Left lung (tissue), 10 donors: ENCODE measurements around the gene DOCK4. TPM values are rescaled to one million over a fixed set of nuclear protein-coding genes. Genes with fewer than 3 reads are reported as not detected.
A peak's percentile ranks its signal among the peaks of the same experiment; 100 is the strongest.

Experiments
- ATAC-seq: fragments of 200-7000 bp; cut with Tn5 transposase; one replicate; pipeline ENCODE4 v1.9.1; 2020; ENCODE audit warnings: moderate library complexity
- DNase-seq, 4 donors: peaks; one replicate each; pipeline ENCODE4 v3.0.0-alpha.2; 2013 to 2020
- H3K27ac ChIP-seq, 2 donors: fragments of 200-600 bp; sonication (generic) in 1 of 2; one replicate each; pipeline versions ENCODE4 v1.5.0 to v1.8.0; 2020 to 2021
- H3K27me3 ChIP-seq, 2 donors: fragments of 200-600 bp; sonication (generic) in 1 of 2; one replicate each; pipeline versions ENCODE4 v1.5.0 to v1.8.0; 2020 to 2021
- H3K36me3 ChIP-seq, 2 donors: fragments of 200-600 bp; sonication (generic) in 1 of 2; one replicate each; pipeline versions ENCODE4 v1.5.0 to v1.8.0; 2020 to 2021
- H3K4me1 ChIP-seq, 2 donors: fragments of 200-600 bp; one replicate each; pipeline ENCODE4 v1.8.0; 2021
- H3K4me3 ChIP-seq, 2 donors: fragments of 200-600 bp; sonication (generic) in 1 of 2; one replicate each; pipeline versions ENCODE4 v1.5.0 to v1.8.0; 2020 to 2021; ENCODE audit warnings: mild to moderate bottlenecking in 1 of 2
- H3K9me3 ChIP-seq, 2 donors: fragments of 200-600 bp; sonication (generic) in 1 of 2; one replicate each; pipeline versions ENCODE4 v1.5.0 to v1.8.0; 2020 to 2021
- intact Hi-C, 2 donors: fragments of 100-400 bp; cut with DNase I; formaldehyde crosslinking; loops; one replicate each; pipeline versions ENCODE4 v1.11.2 to v1.14.2; 2022
- polyA plus RNA-seq, 6 donors: library from polyadenylated mRNA; unstranded; fragments of 120-200 nt; gene quantifications; one replicate each; pipeline ENCODE4 v1.2.1, GENCODE V29; 2013; ENCODE audit not compliant: insufficient read length in 6 of 6
- total RNA-seq, 2 donors: library from RNA; stranded (reverse); fragmentation: NEBNext Ultra II Directional; extraction: Animal tissue kit (Norgen Biotek cat#: 25700); gene quantifications; one replicate each; pipeline ENCODE4 v1.2.1, GENCODE V29; 2021
- TF ChIP-seq, protein P1 (sequence below), 2 donors: fragments of 200-600 bp; sonication (generic) in 1 of 2; IDR thresholded peaks; one replicate each; pipeline versions ENCODE4 v1.5.0 to v1.8.0; 2021; ENCODE audit warnings: antibody characterized with exemption in 2 of 2
- donor health status: DM: no; HTN: yes; CAD: no.
- donor health status: DM: no; HTN: no; CAD: no.

The DOCK4 gene
- total and polyA plus RNA-seq, 8 donors: 38.9 to 64.3 (median 52.5) TPM

GRCh38 chr7:112149734-112150133 lies 56.5 kb downstream of the DOCK4 start:
- H3K27me3 ChIP-seq: no peaks in the 10 kb centered on the region
- no peak for ATAC-seq

DNA sequence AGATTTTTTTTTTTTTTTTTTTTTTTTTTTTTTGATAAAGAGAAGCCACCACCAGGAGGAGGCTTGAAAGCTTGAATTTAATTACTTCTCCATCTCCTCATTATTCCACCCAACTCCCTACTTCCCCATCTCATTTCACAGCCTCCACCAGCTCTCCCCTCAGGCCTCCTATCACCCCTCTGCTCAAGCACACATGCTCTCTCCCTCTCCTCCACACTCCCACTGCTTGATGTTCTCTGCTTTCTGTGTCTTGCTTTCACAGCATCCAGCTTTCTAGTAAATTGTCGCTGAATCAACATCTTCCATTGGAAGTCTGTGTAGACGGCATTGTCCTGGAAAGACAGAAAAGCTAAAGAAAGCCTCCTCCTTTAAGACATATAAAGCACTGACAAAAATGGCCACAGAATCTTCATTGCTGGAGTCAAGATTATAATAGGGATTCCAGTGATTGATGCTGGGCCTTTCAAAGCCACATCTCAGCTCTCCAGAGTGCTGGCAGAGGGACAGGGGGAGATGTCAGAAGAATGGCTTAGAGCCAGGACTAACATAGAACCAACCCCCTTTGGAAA lies 58.3 kb downstream of the DOCK4 start:
- Histone ChIP-seq H3K4me3 (no peak overlapping the region), H3K27me3 (no peaks in the 10 kb centered on the region), H3K36me3 (no peaks in the 10 kb centered on the region), H3K4me1 (peaks cover 0 to 22% of the 10 kb centered on the region in 2 donors), H3K27ac (no peak overlapping the region), H3K9me3 (no peaks in the 10 kb centered on the region)
- ATAC-seq (no peak), DNase-seq (no peak)
- TF ChIP-seq, protein P1, sequence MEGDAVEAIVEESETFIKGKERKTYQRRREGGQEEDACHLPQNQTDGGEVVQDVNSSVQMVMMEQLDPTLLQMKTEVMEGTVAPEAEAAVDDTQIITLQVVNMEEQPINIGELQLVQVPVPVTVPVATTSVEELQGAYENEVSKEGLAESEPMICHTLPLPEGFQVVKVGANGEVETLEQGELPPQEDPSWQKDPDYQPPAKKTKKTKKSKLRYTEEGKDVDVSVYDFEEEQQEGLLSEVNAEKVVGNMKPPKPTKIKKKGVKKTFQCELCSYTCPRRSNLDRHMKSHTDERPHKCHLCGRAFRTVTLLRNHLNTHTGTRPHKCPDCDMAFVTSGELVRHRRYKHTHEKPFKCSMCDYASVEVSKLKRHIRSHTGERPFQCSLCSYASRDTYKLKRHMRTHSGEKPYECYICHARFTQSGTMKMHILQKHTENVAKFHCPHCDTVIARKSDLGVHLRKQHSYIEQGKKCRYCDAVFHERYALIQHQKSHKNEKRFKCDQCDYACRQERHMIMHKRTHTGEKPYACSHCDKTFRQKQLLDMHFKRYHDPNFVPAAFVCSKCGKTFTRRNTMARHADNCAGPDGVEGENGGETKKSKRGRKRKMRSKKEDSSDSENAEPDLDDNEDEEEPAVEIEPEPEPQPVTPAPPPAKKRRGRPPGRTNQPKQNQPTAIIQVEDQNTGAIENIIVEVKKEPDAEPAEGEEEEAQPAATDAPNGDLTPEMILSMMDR (IDR thresholded peaks at IDR 0.05): no peak
- intact Hi-C loops: no loop called here

More at GRCh38 chr7:112149734-112150133, 56.5 kb downstream of the DOCK4 start:
- Histone ChIP-seq H3K9me3 (no peaks in the 10 kb centered on the region), H3K36me3 (no peaks in the 10 kb centered on the region), H3K4me1 (peaks cover 0 to 11% of the 10 kb centered on the region in 2 donors), H3K4me3 (no peak overlapping the region), H3K27ac (no peak overlapping the region)
- intact Hi-C loops: no loop called here
- DNase-seq: no peak
- TF ChIP-seq, protein P1 (IDR thresholded peaks at IDR 0.05): no peak

- TF ChIP-seq, protein P1 (IDR thresholded peaks at IDR 0.05): no peak
- no peak for DNase-seq
- Histone ChIP-seq H3K27me3 (no peaks in the 10 kb centered on the region), H3K27ac (no peak overlapping the region), H3K9me3 (no peaks in the 10 kb centered on the region), H3K4me3 (no peak overlapping the region), H3K4me1 (peaks cover 0 to 25% of the 10 kb centered on the region in 2 donors), H3K36me3 (no peaks in the 10 kb centered on the region)
- intact Hi-C loops: no loop called here
- no peak for ATAC-seq
These were observed 61.0 kb downstream of the DOCK4 start for GRCh38 chr7:112145206-112145605.

DNA sequence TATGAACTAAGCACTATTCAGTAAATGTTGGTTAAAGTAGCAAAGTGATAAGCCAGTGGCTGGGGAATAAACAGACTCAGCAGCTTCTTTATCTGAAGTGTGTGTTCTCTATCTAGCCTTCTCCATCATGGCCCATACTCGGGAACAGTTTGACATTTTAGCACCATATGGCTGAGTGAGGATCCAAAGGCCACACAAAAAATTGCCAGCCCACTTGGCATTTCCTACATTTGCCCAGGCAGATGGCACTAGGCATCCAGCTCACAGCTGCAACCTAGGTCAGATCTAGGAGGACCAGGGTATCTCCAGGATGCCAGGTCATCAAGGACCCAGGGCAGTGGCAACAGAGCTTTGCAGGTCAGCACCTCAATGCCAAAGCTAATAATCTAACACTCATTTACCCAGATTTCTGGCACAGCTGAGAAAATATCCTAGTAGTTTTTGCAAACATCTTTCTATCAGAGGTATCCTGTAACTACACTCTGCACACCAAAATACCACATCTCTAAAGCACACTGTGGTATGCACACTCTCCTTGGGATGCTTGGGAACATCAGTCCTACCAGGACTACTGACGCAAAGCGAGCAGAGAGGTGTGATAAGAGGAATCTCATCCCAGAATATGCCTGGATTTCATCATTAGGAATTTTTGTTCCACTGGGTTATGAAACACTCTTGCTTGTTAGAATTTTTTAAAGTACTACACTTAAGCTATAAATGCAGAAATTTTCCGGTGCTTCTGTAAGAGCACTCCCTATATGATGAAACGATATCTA lies 61.7 kb downstream of the DOCK4 start:
- H3K36me3 ChIP-seq: no peaks in the 10 kb centered on the region
- intact Hi-C loops: no loop called here
- H3K4me3 ChIP-seq: no peak overlapping the region
- H3K4me1 ChIP-seq: peaks cover 0 to 25% of the 10 kb centered on the region in 2 donors
- no peaks in the 10 kb centered on the region for H3K9me3 ChIP-seq
- TF ChIP-seq, protein P1 (IDR thresholded peaks at IDR 0.05): no peak
- peak; percentile 64 for ATAC-seq
- no peaks in the 10 kb centered on the region for H3K27me3 ChIP-seq
- no peak overlapping the region for H3K27ac ChIP-seq
- DNase-seq: no peak

DNA sequence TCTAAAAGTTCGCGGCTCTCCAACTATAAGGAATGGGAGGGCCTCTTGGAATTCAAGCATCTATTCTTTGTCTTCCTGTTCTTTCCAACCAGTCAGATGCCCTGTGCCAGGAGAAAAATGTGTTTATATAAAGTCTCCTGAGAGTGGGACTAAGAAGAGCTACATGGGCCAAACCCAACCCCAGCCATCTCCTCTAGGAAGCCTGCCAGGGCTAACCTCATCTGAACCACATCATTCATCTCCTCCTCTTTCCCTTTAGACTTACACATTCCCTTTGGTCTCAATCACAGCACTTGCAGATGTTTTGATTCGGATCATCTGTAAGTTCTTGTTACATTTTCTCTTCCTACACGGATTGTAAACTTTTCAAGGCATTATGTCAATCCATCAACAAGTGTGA lies 62.6 kb downstream of the DOCK4 start:
- intact Hi-C loops: no loop called here
- peaks cover 0 to 27% of the 10 kb centered on the region in 2 donors for H3K4me1 ChIP-seq
- TF ChIP-seq, protein P1 (IDR thresholded peaks at IDR 0.05): no peak
- no peak overlapping the region for H3K27ac ChIP-seq
- H3K36me3 ChIP-seq: no peaks in the 10 kb centered on the region
- no peaks in the 10 kb centered on the region for H3K27me3 ChIP-seq
- no peaks in the 10 kb centered on the region for H3K9me3 ChIP-seq
- H3K4me3 ChIP-seq: no peak overlapping the region
- peak; percentile 27 for ATAC-seq
- no peak for DNase-seq
